SK-N-SH (cell line): ENCODE measurements around the gene ECSCR. TPM values are rescaled to one million over a fixed set of nuclear protein-coding genes. Genes with fewer than 3 reads are reported as not detected.

ENCODE experiments used
- CTCF ChIA-PET: fragments of 300-600, 350-600 bp; formaldehyde crosslinking; extraction: SDS; loops from one replicate; lab custom pipeline; 2021; lab: Yijun Ruan, JAX
- POLR2A ChIA-PET: fragments of 350-600 bp; sonication (Branson Sonifier 250); formaldehyde crosslinking; extraction: SDS; loops from one replicate; lab custom pipeline; 2020; ENCODE audit warnings: antibody characterized with exemption, inconsistent platforms; lab: Yijun Ruan, JAX
- DNase-seq: peaks from one replicate; pipeline ENCODE4 v3.0.0; 2012
- H2AFZ ChIP-seq: fragments of 200-600 bp; sonication (generic); 2 replicates; pipeline ENCODE4 v1.8.1; 2016; ENCODE audit warnings: antibody characterized with exemption, mild to moderate bottlenecking, low read depth
- H3F3A ChIP-seq: fragments of 200-600 bp; sonication (generic); replicated peaks from 2 replicates; pipeline ENCODE3; 2016; ENCODE audit warnings: antibody characterized with exemption, mild to moderate bottlenecking; ENCODE audit not compliant: insufficient read depth
- H3K27ac ChIP-seq, 2 experiments: fragments of 200-500 bp in 1 of 2; fragments of 200-600 bp in 1 of 2; sonication (Bioruptor generic) in 1 of 2; sonication (generic), shearing (Covaris generic) in 1 of 2; 2 replicates each; pipeline versions ENCODE4 v1.5.1 to v1.6.1; 2014 to 2016; ENCODE audit warnings: low read depth in 2 of 2, inconsistent platforms in 1 of 2, low read length in 1 of 2, mild to moderate bottlenecking in 1 of 2, mixed read lengths in 1 of 2
- H3K27me3 ChIP-seq: fragments of 200-600 bp; sonication (generic), shearing (Covaris generic); 2 replicates; pipeline ENCODE4 v1.6.1; 2016; ENCODE audit warnings: mixed run types; ENCODE audit not compliant: insufficient read depth
- H3K36me3 ChIP-seq, 2 experiments: fragments of 200-500 bp in 1 of 2; fragments of 200-600 bp in 1 of 2; sonication (Bioruptor generic) in 1 of 2; sonication (generic) in 1 of 2; replicated peaks in 1 of 2; 2 replicates each; pipeline versions ENCODE3 to v1.5.1; 2014 to 2016; ENCODE audit warnings: low read length in 1 of 2, mild to moderate bottlenecking in 1 of 2; ENCODE audit not compliant: insufficient read depth in 2 of 2, control insufficient read depth in 1 of 2
- H3K4me1 ChIP-seq, 2 experiments: fragments of 200-500 bp in 1 of 2; fragments of 200-600 bp in 1 of 2; sonication (Bioruptor generic) in 1 of 2; sonication (generic), shearing (Covaris generic) in 1 of 2; 2 replicates each; pipeline versions ENCODE4 v1.5.1 to v1.6.1; 2014 to 2016; ENCODE audit warnings: low read depth in 1 of 2, low read length in 1 of 2, mixed run types in 1 of 2; ENCODE audit not compliant: insufficient read depth in 2 of 2, control insufficient read depth in 1 of 2
- H3K4me2 ChIP-seq: fragments of 200-600 bp; sonication (generic), shearing (Covaris generic); 2 replicates; pipeline ENCODE4 v1.6.1; 2017; ENCODE audit warnings: mixed run types
- H3K4me3 ChIP-seq, 2 experiments: fragments of 200-500 bp in 1 of 2; fragments of 200-600 bp in 1 of 2; sonication (Bioruptor generic) in 1 of 2; sonication (generic), shearing (Covaris generic) in 1 of 2; 2 replicates each; pipeline versions ENCODE4 v1.5.1 to v1.8.1; 2014 to 2016; ENCODE audit warnings: low read depth in 2 of 2, inconsistent platforms in 1 of 2, low read length in 1 of 2, mild to moderate bottlenecking in 1 of 2, mixed read lengths in 1 of 2, moderate library complexity in 1 of 2
- H3K79me2 ChIP-seq: fragments of 200-600 bp; sonication (generic); 2 replicates; pipeline ENCODE4 v1.8.1; 2017; ENCODE audit warnings: mild to moderate bottlenecking; ENCODE audit not compliant: insufficient read depth
- H3K9ac ChIP-seq: fragments of 200-600 bp; sonication (generic); 2 replicates; pipeline ENCODE4 v1.6.1; 2017; ENCODE audit warnings: mixed run types
- H3K9me2 ChIP-seq: fragments of 200-600 bp; sonication (generic); 2 replicates; pipeline ENCODE4 v1.6.1; 2017; ENCODE audit warnings: mixed run types
- H3K9me3 ChIP-seq: fragments of 200-600 bp; sonication (generic); 2 replicates; pipeline ENCODE4 v1.6.1; 2017; ENCODE audit warnings: mixed run types, mild to moderate bottlenecking, moderate library complexity
- H4K20me1 ChIP-seq: fragments of 200-600 bp; sonication (generic); 2 replicates; pipeline ENCODE4 v1.6.1; 2017; ENCODE audit warnings: mild to moderate bottlenecking, mixed run types; ENCODE audit not compliant: insufficient read depth
- EP300 ChIP-seq, 2 experiments: IDR thresholded peaks; 2 replicates each; pipeline versions ENCODE4 v1.4.0 to v1.6.1; 2012; ENCODE audit warnings: borderline replicate concordance in 1 of 2, low read depth in 1 of 2, low read length in 1 of 2
- EZH2phosphoT487 ChIP-seq: fragments of 200-600 bp; sonication (generic); IDR thresholded peaks from 2 replicates; pipeline ENCODE4 v1.6.1; 2017; ENCODE audit warnings: low read depth, mixed run types, mild to moderate bottlenecking, antibody characterized with exemption, moderate library complexity, borderline replicate concordance
- FOXM1 ChIP-seq: IDR thresholded peaks from 2 replicates; pipeline ENCODE4 v1.4.0; 2012; ENCODE audit warnings: low read depth, mild to moderate bottlenecking
- GABPA ChIP-seq: IDR thresholded peaks from 2 replicates; pipeline ENCODE4 v1.4.0; 2012; ENCODE audit warnings: low read depth, mild to moderate bottlenecking
- MEF2A ChIP-seq: IDR thresholded peaks from 2 replicates; pipeline ENCODE4 v1.4.0; 2012; ENCODE audit warnings: low read depth, borderline replicate concordance
- MXI1 ChIP-seq: IDR thresholded peaks from 2 replicates; pipeline ENCODE4 v1.6.1; 2012; ENCODE audit warnings: mild to moderate bottlenecking, low read depth, low read length, improper control_type of control experiment
- NFIC ChIP-seq: IDR thresholded peaks from 2 replicates; pipeline ENCODE4 v1.4.0; 2012; ENCODE audit warnings: borderline replicate concordance
- NRF1 ChIP-seq: IDR thresholded peaks from 2 replicates; pipeline ENCODE4 v1.6.1; 2012; ENCODE audit warnings: low read depth, mild to moderate bottlenecking, low read length
- RAD21 ChIP-seq: IDR thresholded peaks from 2 replicates; pipeline ENCODE4 v1.6.1; 2012; ENCODE audit warnings: mild to moderate bottlenecking, low read length
- TCF12 ChIP-seq: IDR thresholded peaks from 2 replicates; pipeline ENCODE4 v1.4.0; 2012
- WGBS: methylation state at CpG from one replicate; pipeline ENCODE4 v1.1.6; 2017; ENCODE audit warnings: low lambda C conversion rate; 5-methylcytosine and 5-hydroxymethylcytosine counted together
- polyA plus RNA-seq, 3 experiments: library from polyadenylated mRNA; depleted of rRNA; stranded (reverse); fragments of >200 nt; gene quantifications; 2 replicates each; pipeline ENCODE4 v1.2.3, GENCODE V29; 2012
- TF ChIP-seq, protein P1 (sequence below): IDR thresholded peaks from 2 replicates; pipeline ENCODE4 v1.4.0; 2012; ENCODE audit warnings: low read depth, borderline replicate concordance
- TF ChIP-seq, protein P2 (sequence below): fragments of 150-350 bp; IDR thresholded peaks from 2 replicates; pipeline ENCODE4 v1.6.1; 2016; ENCODE audit warnings: mild to moderate bottlenecking, low read depth, low read length
- TF ChIP-seq, protein P3 (sequence below): fragments of 200-600 bp; sonication (generic); IDR thresholded peaks from 2 replicates; pipeline ENCODE4 v1.6.1; 2017; ENCODE audit warnings: antibody characterized with exemption, mild to moderate bottlenecking, moderate library complexity
- TF ChIP-seq, protein P4 (sequence below): fragments of 150-350 bp; IDR thresholded peaks from 2 replicates; pipeline ENCODE4 v1.6.1; 2017; ENCODE audit warnings: antibody characterized with exemption, low read length, low read depth, borderline replicate concordance
- TF ChIP-seq, protein P5 (sequence below): IDR thresholded peaks from 2 replicates; pipeline ENCODE4; 2012

The ECSCR gene
- polyA plus RNA-seq, 1 of the 3 experiments (the other 2 are of a cell fraction): 10.9 TPM

DNA sequence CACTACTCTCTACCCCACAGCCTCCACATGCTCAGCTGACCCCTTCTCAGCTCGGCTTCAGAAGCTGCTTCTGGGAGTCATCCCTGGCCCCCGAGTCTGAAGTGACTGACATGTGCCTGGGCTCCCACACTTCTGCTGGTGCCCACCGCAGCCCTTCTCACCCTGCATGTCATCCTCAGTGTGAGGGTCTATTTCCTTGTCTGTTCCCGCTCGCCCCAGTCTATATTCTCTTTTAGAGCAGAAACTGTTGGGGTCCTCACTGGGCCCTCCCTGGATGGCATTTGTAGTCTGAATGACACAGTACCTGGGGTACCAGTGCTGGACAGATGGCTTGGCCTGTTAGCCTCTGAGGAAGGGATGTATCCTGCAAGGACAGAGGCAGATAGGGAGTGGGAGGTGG is 5.3 kb downstream of the ECSCR start:
- Histone ChIP-seq H2AFZ (no peak overlapping the region), H3K27me3 (no peaks in the 10 kb centered on the region), H3K9ac (no peak overlapping the region), H3K4me3 (no peak overlapping the region), H3K36me3 (no peaks in the 10 kb centered on the region), H3K4me1 (peaks cover 0 to 30% of the 10 kb centered on the region in 2 experiments; a peak in 3 of 4 replicates), H3F3A (peaks cover 16% of the 10 kb centered on the region), H4K20me1 (no peaks in the 10 kb centered on the region), H3K79me2 (0 out of 2 replicates have a peak, but pooled peaks cover 6% of the 10 kb centered on the region), H3K4me2 (no peak overlapping the region), H3K9me2 (no peaks in the 10 kb centered on the region), H3K9me3 (no peaks in the 10 kb centered on the region), H3K27ac (no peak overlapping the region)
- 96% methylated on average over 5 of the region's 5 CpGs for WGBS
- POLR2A ChIA-PET: no interaction called here
- TF ChIP-seq NFIC (no peak), MXI1 (no peak), GABPA (no peak), TCF12 (no peak), MEF2A (no peak)
- TF ChIP-seq, protein P1, sequence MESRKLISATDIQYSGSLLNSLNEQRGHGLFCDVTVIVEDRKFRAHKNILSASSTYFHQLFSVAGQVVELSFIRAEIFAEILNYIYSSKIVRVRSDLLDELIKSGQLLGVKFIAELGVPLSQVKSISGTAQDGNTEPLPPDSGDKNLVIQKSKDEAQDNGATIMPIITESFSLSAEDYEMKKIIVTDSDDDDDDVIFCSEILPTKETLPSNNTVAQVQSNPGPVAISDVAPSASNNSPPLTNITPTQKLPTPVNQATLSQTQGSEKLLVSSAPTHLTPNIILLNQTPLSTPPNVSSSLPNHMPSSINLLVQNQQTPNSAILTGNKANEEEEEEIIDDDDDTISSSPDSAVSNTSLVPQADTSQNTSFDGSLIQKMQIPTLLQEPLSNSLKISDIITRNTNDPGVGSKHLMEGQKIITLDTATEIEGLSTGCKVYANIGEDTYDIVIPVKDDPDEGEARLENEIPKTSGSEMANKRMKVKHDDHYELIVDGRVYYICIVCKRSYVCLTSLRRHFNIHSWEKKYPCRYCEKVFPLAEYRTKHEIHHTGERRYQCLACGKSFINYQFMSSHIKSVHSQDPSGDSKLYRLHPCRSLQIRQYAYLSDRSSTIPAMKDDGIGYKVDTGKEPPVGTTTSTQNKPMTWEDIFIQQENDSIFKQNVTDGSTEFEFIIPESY: no peak
- TF ChIP-seq, protein P2, sequence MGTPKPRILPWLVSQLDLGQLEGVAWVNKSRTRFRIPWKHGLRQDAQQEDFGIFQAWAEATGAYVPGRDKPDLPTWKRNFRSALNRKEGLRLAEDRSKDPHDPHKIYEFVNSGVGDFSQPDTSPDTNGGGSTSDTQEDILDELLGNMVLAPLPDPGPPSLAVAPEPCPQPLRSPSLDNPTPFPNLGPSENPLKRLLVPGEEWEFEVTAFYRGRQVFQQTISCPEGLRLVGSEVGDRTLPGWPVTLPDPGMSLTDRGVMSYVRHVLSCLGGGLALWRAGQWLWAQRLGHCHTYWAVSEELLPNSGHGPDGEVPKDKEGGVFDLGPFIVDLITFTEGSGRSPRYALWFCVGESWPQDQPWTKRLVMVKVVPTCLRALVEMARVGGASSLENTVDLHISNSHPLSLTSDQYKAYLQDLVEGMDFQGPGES: no peak
- TF ChIP-seq, protein P3, sequence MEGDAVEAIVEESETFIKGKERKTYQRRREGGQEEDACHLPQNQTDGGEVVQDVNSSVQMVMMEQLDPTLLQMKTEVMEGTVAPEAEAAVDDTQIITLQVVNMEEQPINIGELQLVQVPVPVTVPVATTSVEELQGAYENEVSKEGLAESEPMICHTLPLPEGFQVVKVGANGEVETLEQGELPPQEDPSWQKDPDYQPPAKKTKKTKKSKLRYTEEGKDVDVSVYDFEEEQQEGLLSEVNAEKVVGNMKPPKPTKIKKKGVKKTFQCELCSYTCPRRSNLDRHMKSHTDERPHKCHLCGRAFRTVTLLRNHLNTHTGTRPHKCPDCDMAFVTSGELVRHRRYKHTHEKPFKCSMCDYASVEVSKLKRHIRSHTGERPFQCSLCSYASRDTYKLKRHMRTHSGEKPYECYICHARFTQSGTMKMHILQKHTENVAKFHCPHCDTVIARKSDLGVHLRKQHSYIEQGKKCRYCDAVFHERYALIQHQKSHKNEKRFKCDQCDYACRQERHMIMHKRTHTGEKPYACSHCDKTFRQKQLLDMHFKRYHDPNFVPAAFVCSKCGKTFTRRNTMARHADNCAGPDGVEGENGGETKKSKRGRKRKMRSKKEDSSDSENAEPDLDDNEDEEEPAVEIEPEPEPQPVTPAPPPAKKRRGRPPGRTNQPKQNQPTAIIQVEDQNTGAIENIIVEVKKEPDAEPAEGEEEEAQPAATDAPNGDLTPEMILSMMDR: no peak
- CTCF ChIA-PET: no interaction called here
- DNase-seq: no peak

DNA sequence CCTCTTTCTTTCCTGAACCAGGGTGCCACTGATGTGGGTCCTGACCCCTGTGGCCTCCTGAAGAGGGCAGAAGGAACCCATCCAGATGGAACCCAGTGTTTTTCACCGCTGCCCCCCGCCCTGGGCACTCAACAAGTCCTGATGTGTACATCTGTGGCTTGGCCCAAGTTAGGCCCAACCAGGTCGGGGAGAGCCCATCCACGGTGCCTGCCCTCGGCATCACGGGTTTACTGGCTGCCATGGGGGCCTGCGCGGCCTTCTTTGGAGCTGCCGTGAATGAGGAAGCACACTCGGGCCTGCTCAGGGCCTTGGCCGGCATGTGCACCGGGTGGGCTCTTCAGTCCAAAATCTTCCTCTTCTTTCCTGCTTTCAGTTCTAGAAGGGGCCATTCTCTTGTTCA is 5.8 kb downstream of the ECSCR start:
- Histone ChIP-seq H3K36me3 (no peaks in the 10 kb centered on the region), H3K4me1 (peaks cover 0 to 25% of the 10 kb centered on the region in 2 experiments; a peak in 3 of 4 replicates), H3K27me3 (no peaks in the 10 kb centered on the region), H3F3A (peaks cover 13% of the 10 kb centered on the region), H4K20me1 (no peaks in the 10 kb centered on the region), H3K4me2 (no peak overlapping the region), H3K4me3 (no peak overlapping the region), H3K9me3 (no peaks in the 10 kb centered on the region), H3K79me2 (0 out of 2 replicates have a peak, but pooled peaks cover 6% of the 10 kb centered on the region), H2AFZ (no peak overlapping the region), H3K9ac (no peak overlapping the region), H3K27ac (no peak overlapping the region), H3K9me2 (no peaks in the 10 kb centered on the region)
- WGBS: 95% methylated on average over 7 of the region's 12 CpGs
- CTCF ChIA-PET: no interaction called here
- no peak for DNase-seq
- POLR2A ChIA-PET: no interaction called here
- TF ChIP-seq, protein P4, sequence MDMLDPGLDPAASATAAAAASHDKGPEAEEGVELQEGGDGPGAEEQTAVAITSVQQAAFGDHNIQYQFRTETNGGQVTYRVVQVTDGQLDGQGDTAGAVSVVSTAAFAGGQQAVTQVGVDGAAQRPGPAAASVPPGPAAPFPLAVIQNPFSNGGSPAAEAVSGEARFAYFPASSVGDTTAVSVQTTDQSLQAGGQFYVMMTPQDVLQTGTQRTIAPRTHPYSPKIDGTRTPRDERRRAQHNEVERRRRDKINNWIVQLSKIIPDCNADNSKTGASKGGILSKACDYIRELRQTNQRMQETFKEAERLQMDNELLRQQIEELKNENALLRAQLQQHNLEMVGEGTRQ: no peak
- TF ChIP-seq, protein P2: no peak
- no peak for TF ChIP-seq NRF1
- no peak for TF ChIP-seq RAD21
- no peak for TF ChIP-seq EZH2phosphoT487
- no peak for TF ChIP-seq GABPA
- TF ChIP-seq, protein P5, sequence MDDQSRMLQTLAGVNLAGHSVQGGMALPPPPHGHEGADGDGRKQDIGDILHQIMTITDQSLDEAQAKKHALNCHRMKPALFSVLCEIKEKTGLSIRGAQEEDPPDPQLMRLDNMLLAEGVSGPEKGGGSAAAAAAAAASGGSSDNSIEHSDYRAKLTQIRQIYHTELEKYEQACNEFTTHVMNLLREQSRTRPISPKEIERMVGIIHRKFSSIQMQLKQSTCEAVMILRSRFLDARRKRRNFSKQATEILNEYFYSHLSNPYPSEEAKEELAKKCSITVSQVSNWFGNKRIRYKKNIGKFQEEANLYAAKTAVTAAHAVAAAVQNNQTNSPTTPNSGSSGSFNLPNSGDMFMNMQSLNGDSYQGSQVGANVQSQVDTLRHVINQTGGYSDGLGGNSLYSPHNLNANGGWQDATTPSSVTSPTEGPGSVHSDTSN: no peak
- TF ChIP-seq, protein P1: no peak
- no peak for TF ChIP-seq EP300 (IDR thresholded peaks at IDR 0.05; ENCODE audit: borderline replicate concordance in 1 of 2, low read depth in 1 of 2, low read length in 1 of 2)
- TF ChIP-seq TCF12: no peak
- no peak for TF ChIP-seq FOXM1
